ENCODE results near the gene POLR3B. TPM values are rescaled to one million over a fixed set of nuclear protein-coding genes. Genes with fewer than 3 reads are reported as not detected.

Gene POLR3B
- polyA plus RNA-seq, 1 donor (not counting 4 experiments of a cell fraction or from before 2014, with no cell fraction given) = 13.9 TPM

DNA sequence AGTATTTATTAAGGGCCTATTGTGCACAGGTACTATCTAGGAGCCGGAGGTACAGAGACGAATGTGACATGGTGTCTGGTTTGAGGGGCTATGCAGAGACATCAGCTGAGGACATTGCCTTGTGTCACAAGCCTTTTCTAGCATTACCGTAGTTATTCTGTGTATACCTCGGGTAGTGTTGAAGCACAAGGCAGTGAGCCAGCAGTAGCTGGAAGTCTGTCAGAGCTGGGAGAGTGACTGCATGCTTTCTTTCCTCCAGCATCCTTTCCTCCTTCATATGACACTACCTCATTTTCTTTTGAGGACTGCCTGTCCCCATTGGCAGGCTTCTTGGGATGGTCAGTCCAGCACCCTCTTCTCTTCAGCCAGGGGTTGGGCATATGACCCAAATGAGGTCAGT, 77.0 kb downstream of the POLR3B start:
- H3K4me3 ChIP-seq (ENCODE audit: control insufficient read depth in 2 of 3, extremely low read depth in 1 of 3, insufficient read depth in 2 of 3, low read depth in 1 of 3, low read length in 3 of 3) = no peak overlapping the region
- H4K20me1 ChIP-seq (ENCODE audit: control insufficient read depth, extremely low read depth, insufficient read depth, low read length) = no peaks in the 10 kb centered on the region
- FAIRE-seq = no peak
- H3K4me1 ChIP-seq (ENCODE audit: control insufficient read depth, extremely low read depth, insufficient read depth, low read length) = no peaks in the 10 kb centered on the region
- H2AFZ ChIP-seq (ENCODE audit: control insufficient read depth, low read length) = no peak overlapping the region
- H3K9me1 ChIP-seq (ENCODE audit: control insufficient read depth, extremely low read depth, insufficient read depth, low read length) = no peaks in the 10 kb centered on the region
- TF ChIP-seq EZH2 (IDR thresholded peaks at IDR 0.05; ENCODE audit: low read length) = no peak
- TF ChIP-seq CTCF (optimal IDR thresholded peaks at IDR 0.05 in 1 of 3, IDR thresholded peaks at IDR 0.05 in 1 of 3, conservative IDR thresholded peaks at IDR 0.05 in 1 of 3; ENCODE audit: extremely low read depth in 1 of 3, insufficient read depth in 2 of 3, low read length in 3 of 3) = no peak
- no peaks in the 10 kb centered on the region for H3K9me3 ChIP-seq (ENCODE audit: control insufficient read depth, low read depth, low read length)
- peaks cover 5 to 12% of the 10 kb centered on the region in 2 experiments for H3K36me3 ChIP-seq (ENCODE audit: control insufficient read depth in 2 of 2, extremely low read depth in 1 of 2, insufficient read depth in 2 of 2, low read length in 2 of 2)
- DNase-seq (ENCODE audit: low read depth, low spot score) = no peak
- H3K79me2 ChIP-seq (ENCODE audit: control insufficient read depth, insufficient read depth, low read length) = no peaks in the 10 kb centered on the region
- H3K27me3 ChIP-seq (ENCODE audit: control insufficient read depth, extremely low read depth, insufficient read depth, low read length) = no peaks in the 10 kb centered on the region
- dilution Hi-C loops (cut with MboI; ENCODE audit: extremely low pct_ligation_motif_present, low sequenced_read_pairs) = no loop called here
- H3K4me2 ChIP-seq (ENCODE audit: control insufficient read depth, extremely low read depth, insufficient read depth, low read depth, low read length) = no peak overlapping the region
- no peak overlapping the region for H3K9ac ChIP-seq (ENCODE audit: control insufficient read depth, extremely low read depth, insufficient read depth, low read length)
- H3K27ac ChIP-seq (ENCODE audit: control insufficient read depth, insufficient read depth, low read length) = no peak overlapping the region

- TF ChIP-seq EZH2 (IDR thresholded peaks at IDR 0.05; ENCODE audit: low read length) = no peak
- no peak for TF ChIP-seq CTCF (optimal IDR thresholded peaks at IDR 0.05 in 1 of 3, IDR thresholded peaks at IDR 0.05 in 1 of 3, conservative IDR thresholded peaks at IDR 0.05 in 1 of 3; ENCODE audit: extremely low read depth in 1 of 3, insufficient read depth in 2 of 3, low read length in 3 of 3)
- FAIRE-seq (no peak), DNase-seq (ENCODE audit: low read depth, low spot score) (no peak)
- H3K9me3 ChIP-seq (ENCODE audit: control insufficient read depth, low read depth, low read length) = no peaks in the 10 kb centered on the region
- no peak overlapping the region for H2AFZ ChIP-seq (ENCODE audit: control insufficient read depth, low read length)
- no peak overlapping the region for H3K4me3 ChIP-seq (ENCODE audit: control insufficient read depth in 2 of 3, extremely low read depth in 1 of 3, insufficient read depth in 2 of 3, low read depth in 1 of 3, low read length in 3 of 3)
- H3K9me1 ChIP-seq (ENCODE audit: control insufficient read depth, extremely low read depth, insufficient read depth, low read length) = no peaks in the 10 kb centered on the region
- H3K27ac ChIP-seq (ENCODE audit: control insufficient read depth, insufficient read depth, low read length) = no peak overlapping the region
- H3K27me3 ChIP-seq (ENCODE audit: control insufficient read depth, extremely low read depth, insufficient read depth, low read length) = no peaks in the 10 kb centered on the region
- dilution Hi-C loops (cut with MboI; ENCODE audit: extremely low pct_ligation_motif_present, low sequenced_read_pairs) = no loop called here
- no peaks in the 10 kb centered on the region for H3K4me1 ChIP-seq (ENCODE audit: control insufficient read depth, extremely low read depth, insufficient read depth, low read length)
- no peaks in the 10 kb centered on the region for H3K79me2 ChIP-seq (ENCODE audit: control insufficient read depth, insufficient read depth, low read length)
- no peak overlapping the region for H3K4me2 ChIP-seq (ENCODE audit: control insufficient read depth, extremely low read depth, insufficient read depth, low read depth, low read length)
- peaks cover 7 to 12% of the 10 kb centered on the region in 2 experiments for H3K36me3 ChIP-seq (ENCODE audit: control insufficient read depth in 2 of 2, extremely low read depth in 1 of 2, insufficient read depth in 2 of 2, low read length in 2 of 2)
- H3K9ac ChIP-seq (ENCODE audit: control insufficient read depth, extremely low read depth, insufficient read depth, low read length) = no peak overlapping the region
- H4K20me1 ChIP-seq (ENCODE audit: control insufficient read depth, extremely low read depth, insufficient read depth, low read length) = no peaks in the 10 kb centered on the region
Measured at GRCh38 chr12:106436164-106436563, 78.6 kb downstream of the POLR3B start.

All from keratinocyte (primary cell).